Measurements from ENCODE around the gene TSEN15. TPM values are rescaled to one million over a fixed set of nuclear protein-coding genes. Genes with fewer than 3 reads are reported as not detected.

Gene TSEN15
- total RNA-seq, 6 experiments from 2014 or later: 32.7 to 47.0 (median 40.4) TPM

DNA sequence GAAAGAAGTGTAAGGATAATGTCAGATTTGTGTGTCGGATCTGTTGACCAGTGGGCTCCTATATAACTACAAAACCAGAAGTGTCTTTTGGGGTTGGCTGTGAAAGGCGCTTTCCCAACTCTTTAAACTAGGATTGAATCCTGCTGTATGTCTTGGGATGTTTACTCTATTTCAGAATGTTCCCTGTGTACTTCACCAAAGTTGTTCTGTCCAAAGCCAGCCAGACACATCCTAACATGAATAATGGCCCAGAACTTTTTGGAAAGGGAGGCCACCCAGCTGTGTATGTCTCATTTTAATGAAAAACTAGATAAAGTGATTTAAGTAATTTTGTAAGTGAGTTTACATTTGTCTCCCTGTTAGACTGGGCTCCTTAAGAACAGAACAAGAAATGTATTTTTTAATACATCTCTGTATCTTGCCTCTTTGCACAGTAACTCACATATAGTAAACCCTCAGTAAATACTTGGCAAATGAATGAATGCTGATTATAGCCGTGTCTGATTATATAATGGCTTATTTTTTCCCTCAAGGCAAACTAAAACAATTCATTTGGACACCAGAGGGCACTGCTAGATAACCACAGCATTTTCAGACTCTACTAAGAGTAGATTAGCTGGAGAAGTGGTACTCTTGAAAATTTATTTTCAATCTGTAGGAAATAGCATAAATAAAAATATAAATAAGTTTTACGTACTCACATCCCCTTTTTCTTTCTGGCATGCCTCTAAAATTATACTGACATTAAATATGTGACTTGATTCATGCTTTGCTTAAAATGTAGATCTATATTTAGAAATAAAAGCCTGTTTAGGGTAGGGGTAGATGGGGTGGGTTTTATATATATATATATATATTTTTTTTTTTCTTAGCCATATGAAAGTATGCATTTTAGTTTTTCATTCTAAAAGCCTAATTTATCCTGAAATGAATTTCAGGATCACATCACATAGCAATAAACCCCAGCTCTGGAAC is 23.8 kb downstream of the TSEN15 start:
- H3K9me3 Mint-ChIP-seq: no peaks in the 10 kb centered on the region
- DNase-seq: peak; percentile 65

DNA sequence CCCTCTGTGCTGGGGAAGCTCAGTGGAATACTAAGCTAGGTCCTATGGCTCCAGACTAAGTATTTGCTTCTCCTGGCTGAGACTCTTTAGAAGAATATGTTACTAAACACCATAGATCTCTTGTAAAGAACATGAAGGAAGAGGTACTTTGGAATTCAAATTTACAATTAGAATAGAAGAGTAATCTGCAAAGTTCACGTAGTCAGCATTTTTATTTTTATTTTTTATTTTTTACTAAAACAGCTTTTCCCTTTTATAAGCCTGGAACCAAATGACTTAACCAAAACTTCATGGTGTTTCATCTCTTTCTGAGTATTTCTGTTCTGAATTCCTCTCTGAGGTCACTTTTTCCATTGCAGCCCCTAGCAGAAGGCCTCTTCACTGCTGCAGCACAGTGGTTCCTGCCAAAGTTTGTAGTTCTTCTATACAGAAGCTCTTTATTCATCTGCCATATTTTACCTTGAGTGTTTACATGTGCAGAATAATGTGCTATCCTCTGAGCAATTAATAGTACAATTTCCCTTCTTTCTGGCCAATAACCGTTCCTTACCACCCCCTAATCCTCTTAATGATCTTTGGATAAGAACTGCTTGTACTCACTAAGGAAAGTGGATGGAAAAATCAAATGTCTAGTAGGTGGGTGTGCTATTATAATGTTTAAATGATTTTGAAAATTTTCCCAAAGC is 27.2 kb downstream of the TSEN15 start:
- Mint-ChIP-seq H3K4me1 (ENCODE audit: low read depth) (peaks cover 10% of the 10 kb centered on the region), H3K36me3 (ENCODE audit: low read depth) (peaks cover 11% of the 10 kb centered on the region; the same call in 1 of the 2 replicates), H3K4me3 (no peak overlapping the region), H3K27ac (no peak overlapping the region), H3K27me3 (ENCODE audit: insufficient read depth) (peaks cover 2% of the 10 kb centered on the region), H3K9me3 (no peaks in the 10 kb centered on the region)
- TF ChIP-seq, protein P1, sequence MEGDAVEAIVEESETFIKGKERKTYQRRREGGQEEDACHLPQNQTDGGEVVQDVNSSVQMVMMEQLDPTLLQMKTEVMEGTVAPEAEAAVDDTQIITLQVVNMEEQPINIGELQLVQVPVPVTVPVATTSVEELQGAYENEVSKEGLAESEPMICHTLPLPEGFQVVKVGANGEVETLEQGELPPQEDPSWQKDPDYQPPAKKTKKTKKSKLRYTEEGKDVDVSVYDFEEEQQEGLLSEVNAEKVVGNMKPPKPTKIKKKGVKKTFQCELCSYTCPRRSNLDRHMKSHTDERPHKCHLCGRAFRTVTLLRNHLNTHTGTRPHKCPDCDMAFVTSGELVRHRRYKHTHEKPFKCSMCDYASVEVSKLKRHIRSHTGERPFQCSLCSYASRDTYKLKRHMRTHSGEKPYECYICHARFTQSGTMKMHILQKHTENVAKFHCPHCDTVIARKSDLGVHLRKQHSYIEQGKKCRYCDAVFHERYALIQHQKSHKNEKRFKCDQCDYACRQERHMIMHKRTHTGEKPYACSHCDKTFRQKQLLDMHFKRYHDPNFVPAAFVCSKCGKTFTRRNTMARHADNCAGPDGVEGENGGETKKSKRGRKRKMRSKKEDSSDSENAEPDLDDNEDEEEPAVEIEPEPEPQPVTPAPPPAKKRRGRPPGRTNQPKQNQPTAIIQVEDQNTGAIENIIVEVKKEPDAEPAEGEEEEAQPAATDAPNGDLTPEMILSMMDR (IDR thresholded peaks at IDR 0.05): no peak
- no peak for DNase-seq

More for the DNA sequence above, 23.8 kb downstream of the TSEN15 start:
- Mint-ChIP-seq H3K4me3 (no peak overlapping the region), H3K27me3 (ENCODE audit: insufficient read depth) (no peaks in the 10 kb centered on the region; the same call in none of the 2 replicates), H3K27ac (no peak overlapping the region; the same call in 1 of the 2 replicates), H3K36me3 (ENCODE audit: low read depth) (peaks cover 19% of the 10 kb centered on the region; the same call in 1 of the 2 replicates), H3K4me1 (ENCODE audit: low read depth) (peaks cover 42% of the 10 kb centered on the region)
- TF ChIP-seq, protein P1 (IDR thresholded peaks at IDR 0.05): peak; percentile 92

DNA sequence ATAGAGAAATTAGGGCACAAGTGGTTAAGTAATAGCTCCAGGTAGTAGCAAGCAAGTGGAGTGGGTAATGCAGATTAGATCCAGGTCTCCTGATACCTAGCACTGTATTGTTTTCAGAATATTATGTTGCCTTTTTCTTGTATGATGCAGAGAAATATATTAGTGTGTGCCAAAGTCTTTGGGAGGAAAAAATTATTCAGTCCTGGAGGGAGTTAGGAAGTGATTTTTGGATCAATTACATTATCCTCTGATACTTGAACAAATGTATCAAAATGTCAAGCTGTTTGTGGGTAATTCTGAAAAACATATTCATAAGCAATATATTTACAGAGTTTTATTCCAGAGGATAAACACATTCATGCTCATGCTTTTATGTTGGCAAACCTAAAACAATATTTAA is 28.8 kb downstream of the TSEN15 start:
- TF ChIP-seq, protein P1 (IDR thresholded peaks at IDR 0.05): no peak
- Mint-ChIP-seq H3K4me3 (no peak overlapping the region), H3K27ac (no peak overlapping the region), H3K27me3 (ENCODE audit: insufficient read depth) (peaks cover 2% of the 10 kb centered on the region), H3K4me1 (ENCODE audit: low read depth) (peaks cover 2% of the 10 kb centered on the region), H3K36me3 (ENCODE audit: low read depth) (peaks cover 11% of the 10 kb centered on the region; the same call in 1 of the 2 replicates), H3K9me3 (no peaks in the 10 kb centered on the region)
- no peak for DNase-seq

DNA sequence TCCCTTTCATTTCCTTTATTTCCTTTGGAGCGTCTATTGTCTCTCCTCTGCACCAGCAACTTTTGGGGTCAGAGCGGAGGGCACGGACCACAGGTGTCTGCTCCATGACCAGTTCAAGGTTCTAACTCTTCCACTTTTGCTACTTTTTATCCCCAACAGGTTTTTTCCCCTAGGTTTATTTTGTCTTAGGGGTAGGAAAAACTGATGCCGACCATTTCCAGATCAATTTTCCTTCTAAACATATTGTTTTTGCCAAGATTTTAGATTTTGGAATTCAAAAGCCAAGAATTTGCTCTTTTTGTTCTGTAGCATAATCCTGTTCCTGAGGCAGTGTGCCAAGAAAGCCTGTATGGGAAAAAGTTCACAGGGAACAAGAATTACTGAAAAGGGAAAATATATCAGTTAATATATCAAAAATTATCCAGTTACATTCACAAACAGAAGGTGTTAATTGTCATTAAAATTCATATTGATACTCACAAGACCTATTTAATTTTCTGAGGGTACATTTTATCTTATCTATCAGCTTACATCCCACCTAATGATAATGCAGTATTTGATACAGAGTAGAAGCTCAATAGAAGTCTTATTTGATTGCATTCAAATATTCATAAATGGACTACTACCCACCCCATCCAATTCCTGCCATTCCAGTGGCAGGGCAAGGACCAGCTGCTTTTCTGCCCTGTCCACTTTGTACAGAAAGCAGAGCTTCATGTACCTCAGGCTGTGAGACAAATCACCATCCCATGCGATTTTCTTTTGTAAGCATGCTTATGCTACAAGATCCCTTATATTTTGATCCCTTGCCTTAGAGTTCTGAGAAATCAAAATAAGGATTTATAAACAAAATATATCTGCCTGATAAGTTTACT is 31.2 kb downstream of the TSEN15 start:
- H3K27ac Mint-ChIP-seq: no peak overlapping the region
- no peaks in the 10 kb centered on the region for H3K9me3 Mint-ChIP-seq
- no peaks in the 10 kb centered on the region for H3K4me1 Mint-ChIP-seq (ENCODE audit: low read depth)
- H3K36me3 Mint-ChIP-seq (ENCODE audit: low read depth): peaks cover 7% of the 10 kb centered on the region; the same call in 1 of the 2 replicates
- H3K27me3 Mint-ChIP-seq (ENCODE audit: insufficient read depth): peaks cover 2% of the 10 kb centered on the region; the same call in 1 of the 2 replicates
- TF ChIP-seq, protein P1 (IDR thresholded peaks at IDR 0.05): no peak
- DNase-seq: no peak
- no peak overlapping the region for H3K4me3 Mint-ChIP-seq

DNA sequence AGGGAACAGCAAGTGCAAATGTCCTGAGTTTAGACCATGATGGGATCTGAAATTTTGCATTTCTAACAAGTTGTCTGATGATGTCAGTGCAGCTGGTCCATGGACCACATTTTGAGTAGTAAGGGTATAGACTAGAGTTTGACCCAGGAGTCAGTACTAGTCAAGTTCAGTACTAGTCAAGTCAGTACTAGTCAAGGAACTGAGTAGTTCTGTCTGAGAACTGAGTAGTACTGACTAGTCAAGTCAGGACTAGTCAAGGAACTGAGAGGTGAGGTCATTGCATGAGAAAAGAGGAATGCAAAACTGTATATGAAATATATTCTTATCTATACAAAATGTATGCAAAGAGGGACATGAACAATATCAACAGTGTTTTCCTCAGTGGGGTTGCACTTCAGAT is 34.1 kb downstream of the TSEN15 start:
- Mint-ChIP-seq H3K9me3 (no peaks in the 10 kb centered on the region), H3K27ac (no peak overlapping the region)
- TF ChIP-seq, protein P1 (IDR thresholded peaks at IDR 0.05): no peak

More for the DNA sequence above, 34.1 kb downstream of the TSEN15 start:
- Mint-ChIP-seq H3K4me1 (ENCODE audit: low read depth) (no peaks in the 10 kb centered on the region), H3K36me3 (ENCODE audit: low read depth) (peaks cover 7% of the 10 kb centered on the region; the same call in 1 of the 2 replicates), H3K27me3 (ENCODE audit: insufficient read depth) (peaks cover 2% of the 10 kb centered on the region; the same call in 1 of the 2 replicates), H3K4me3 (no peak overlapping the region)
- DNase-seq: no peak

All from HFFc6 (cell line).